ENCODE results near the gene PTPN1.

DNA sequence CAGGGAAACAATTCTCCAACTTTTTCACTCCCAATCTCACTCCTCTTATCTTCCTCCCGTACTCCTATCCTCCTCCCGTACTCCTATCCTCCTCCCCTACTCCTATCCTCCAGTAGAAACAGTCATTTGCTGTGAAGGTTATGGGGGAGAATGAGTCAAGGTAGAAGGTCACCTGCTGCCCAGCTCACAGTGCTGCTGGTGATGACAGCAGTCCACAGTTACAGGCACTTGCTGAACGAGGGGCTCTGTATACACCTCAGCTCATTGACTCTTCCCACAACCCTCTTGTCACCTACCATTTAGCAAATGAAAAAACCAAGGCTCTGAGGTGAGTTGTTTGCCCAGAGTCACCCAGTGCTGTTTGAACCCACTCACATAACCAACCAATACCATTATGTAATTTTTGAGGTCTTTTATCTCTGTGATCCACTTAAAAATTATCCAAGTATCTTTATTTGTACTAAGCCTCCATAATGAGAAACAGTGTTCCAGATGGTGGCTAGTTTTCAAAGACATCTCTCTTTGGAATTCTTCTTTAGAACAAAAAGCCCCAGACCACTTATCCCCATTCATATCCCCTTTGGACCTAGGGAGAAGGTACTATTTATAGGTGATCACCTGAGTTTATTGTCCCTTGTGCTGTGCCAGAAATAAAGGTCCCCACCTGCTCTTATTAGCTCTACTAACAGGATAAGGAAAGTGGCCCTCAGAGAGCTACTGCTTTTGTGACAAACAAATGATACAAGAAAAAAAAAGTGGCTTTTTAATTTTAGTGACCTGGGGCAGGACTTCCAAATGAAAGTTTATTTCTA, 53.2 kb downstream of the PTPN1 start:
- TF ChIP-seq, protein P1, sequence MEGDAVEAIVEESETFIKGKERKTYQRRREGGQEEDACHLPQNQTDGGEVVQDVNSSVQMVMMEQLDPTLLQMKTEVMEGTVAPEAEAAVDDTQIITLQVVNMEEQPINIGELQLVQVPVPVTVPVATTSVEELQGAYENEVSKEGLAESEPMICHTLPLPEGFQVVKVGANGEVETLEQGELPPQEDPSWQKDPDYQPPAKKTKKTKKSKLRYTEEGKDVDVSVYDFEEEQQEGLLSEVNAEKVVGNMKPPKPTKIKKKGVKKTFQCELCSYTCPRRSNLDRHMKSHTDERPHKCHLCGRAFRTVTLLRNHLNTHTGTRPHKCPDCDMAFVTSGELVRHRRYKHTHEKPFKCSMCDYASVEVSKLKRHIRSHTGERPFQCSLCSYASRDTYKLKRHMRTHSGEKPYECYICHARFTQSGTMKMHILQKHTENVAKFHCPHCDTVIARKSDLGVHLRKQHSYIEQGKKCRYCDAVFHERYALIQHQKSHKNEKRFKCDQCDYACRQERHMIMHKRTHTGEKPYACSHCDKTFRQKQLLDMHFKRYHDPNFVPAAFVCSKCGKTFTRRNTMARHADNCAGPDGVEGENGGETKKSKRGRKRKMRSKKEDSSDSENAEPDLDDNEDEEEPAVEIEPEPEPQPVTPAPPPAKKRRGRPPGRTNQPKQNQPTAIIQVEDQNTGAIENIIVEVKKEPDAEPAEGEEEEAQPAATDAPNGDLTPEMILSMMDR (conservative IDR thresholded peaks at IDR 0.05; ENCODE audit: low read length) = no peak
- no peak for TF ChIP-seq EZH2phosphoT487 (IDR thresholded peaks at IDR 0.05; ENCODE audit: borderline replicate concordance, low read depth, low read length)
